Transverse colon (tissue), 4 donors: ENCODE measurements around the gene ZNF792. TPM values are rescaled to one million over a fixed set of nuclear protein-coding genes. Genes with fewer than 3 reads are reported as not detected.

ENCODE experiments used
- DNase-seq: peaks from one replicate; pipeline ENCODE4 v3.0.0-alpha.2; 2019
- H3K27ac ChIP-seq, 4 donors: fragments of 200-600 bp; sonication (generic); 2 replicates each; pipeline ENCODE4 v1.5.1; 2016 to 2018; ENCODE audit warnings: inconsistent platforms in 4 of 4
- H3K27me3 ChIP-seq: fragments of 200-600 bp; sonication (generic); 2 replicates; pipeline ENCODE4 v1.5.1; 2017; ENCODE audit warnings: inconsistent platforms
- H3K36me3 ChIP-seq, 4 donors: fragments of 200-600 bp; sonication (generic); 2 replicates each; pipeline ENCODE4 v1.5.1; 2017 to 2019; ENCODE audit warnings: inconsistent platforms in 4 of 4
- H3K4me1 ChIP-seq, 4 donors: fragments of 200-600 bp; sonication (generic); 2 replicates each; pipeline ENCODE4 v1.5.1; 2017 to 2020; ENCODE audit warnings: inconsistent platforms in 4 of 4
- H3K4me3 ChIP-seq, 4 donors: fragments of 200-600 bp; sonication (generic); 1 replicate in 1 of 4; 2 replicates in 3 of 4; pipeline versions ENCODE4 v1.5.1 to v1.6.1; 2017 to 2019; ENCODE audit warnings: inconsistent platforms in 4 of 4
- H3K9me3 ChIP-seq, 2 donors: fragments of 200-600 bp; sonication (generic); 2 replicates each; pipeline ENCODE4 v1.5.1; 2017 to 2019; ENCODE audit warnings: inconsistent platforms in 2 of 2
- CTCF ChIP-seq, 5 experiments: fragments of 200-600 bp in 3 of 5; fragments of 450-650 bp in 2 of 5; sonication (generic) in 3 of 5; IDR thresholded peaks; 1 replicate in 2 of 5; 2 replicates in 3 of 5; pipeline ENCODE4 v1.5.1; 2016 to 2017; ENCODE audit warnings: antibody characterized with exemption in 5 of 5, inconsistent platforms in 3 of 5, mild to moderate bottlenecking in 2 of 5, moderate library complexity in 1 of 5
- EP300 ChIP-seq: sonication (generic); formaldehyde crosslinking; IDR thresholded peaks from one replicate; pipeline ENCODE4 v1.6.1; 2017; ENCODE audit warnings: antibody characterized with exemption, low read depth
- POLR2A ChIP-seq: fragments of 450-650 bp; IDR thresholded peaks from one replicate; pipeline ENCODE4 v1.6.1; 2016; ENCODE audit warnings: antibody characterized with exemption, mild to moderate bottlenecking, moderate library complexity
- POLR2AphosphoS5 ChIP-seq, 3 donors: sonication (generic); formaldehyde crosslinking; IDR thresholded peaks; one replicate each; pipeline ENCODE4 v1.6.1; 2016; ENCODE audit warnings: antibody characterized with exemption in 3 of 3
- WGBS, 2 donors: methylation state at CpG; one replicate each; pipeline ENCODE4 v1.1.5; 2018; ENCODE audit warnings: low coverage in 1 of 2; 5-methylcytosine and 5-hydroxymethylcytosine counted together
- in situ Hi-C, 4 donors: fragments of 200-750 bp; cut with MboI; loops; one replicate each; pipeline versions ENCODE4 v1.15.0 to v1.15.1; 2017; ENCODE audit warnings: low sequenced_read_pairs in 3 of 4, low pct_ligation_motif_present in 1 of 4, low pct_unique_long_range_greater_than_20kb in 1 of 4
- intact Hi-C: fragments of 100-400 bp; cut with DNase I; formaldehyde crosslinking; loops from one replicate; pipeline ENCODE4 v1.15.1; 2023; ENCODE audit warnings: low total_unique reads
- total RNA-seq, 4 donors: library from RNA; depleted of rRNA; stranded (reverse); fragments of >200 nt; gene quantifications; one replicate each; pipeline ENCODE4 v1.1.0, GENCODE V29; 2016

ZNF792 gene
- total RNA-seq, 4 donors from 2014 or later, result 3.4 to 8.4 (median 6.5) TPM

GRCh38 chr19:35004517-35005255 lies 40.7 kb upstream of the ZNF792 start:
- Histone ChIP-seq H3K27me3 (no peaks in the 10 kb centered on the region), H3K4me1 (peaks cover 6 to 67% (median 54%) of the 10 kb centered on the region in 4 donors), H3K36me3 (no peaks in the 10 kb centered on the region), H3K27ac (peak overlapping the region in 2 of 4 donors; percentile 95 to 97), H3K4me3 (no peak overlapping the region), H3K9me3 (no peaks in the 10 kb centered on the region)
- WGBS, 2 donors, result 83% methylated on average over 18 of the region's 18 CpGs; no CpG with 5 or more reads in 1 of the 2 donors
- in situ Hi-C loops (no loop called here), intact Hi-C loops (no loop called here)
- DNase-seq, result no peak
- TF ChIP-seq POLR2A, result no peak
- no peak for TF ChIP-seq EP300

- DNase-seq, result no peak
- 66 to 87% methylated on average over 3 to 11 of the region's 11 CpGs for whole genome bisulfite sequencing, 2 donors
- Histone ChIP-seq H3K4me1 (peaks cover 15 to 83% (median 63%) of the 10 kb centered on the region in 4 donors), H3K27me3 (no peaks in the 10 kb centered on the region), H3K36me3 (no peaks in the 10 kb centered on the region), H3K27ac (peak overlapping the region; percentile 95 to 98 (median 97)), H3K9me3 (no peaks in the 10 kb centered on the region), H3K4me3 (peak overlapping the region in 1 of 4 donors; percentile 79)
- TF ChIP-seq POLR2AphosphoS5 (IDR thresholded peaks at IDR 0.05), result no peak
- TF ChIP-seq EP300, result no peak
- TF ChIP-seq POLR2A, result no peak
- no peak for TF ChIP-seq CTCF (IDR thresholded peaks at IDR 0.05)
- intact Hi-C loops, result no loop called here
- in situ Hi-C loops, result no loop called here
These were observed 38.1 kb upstream of the ZNF792 start for GRCh38 chr19:35002037-35002535.

DNA sequence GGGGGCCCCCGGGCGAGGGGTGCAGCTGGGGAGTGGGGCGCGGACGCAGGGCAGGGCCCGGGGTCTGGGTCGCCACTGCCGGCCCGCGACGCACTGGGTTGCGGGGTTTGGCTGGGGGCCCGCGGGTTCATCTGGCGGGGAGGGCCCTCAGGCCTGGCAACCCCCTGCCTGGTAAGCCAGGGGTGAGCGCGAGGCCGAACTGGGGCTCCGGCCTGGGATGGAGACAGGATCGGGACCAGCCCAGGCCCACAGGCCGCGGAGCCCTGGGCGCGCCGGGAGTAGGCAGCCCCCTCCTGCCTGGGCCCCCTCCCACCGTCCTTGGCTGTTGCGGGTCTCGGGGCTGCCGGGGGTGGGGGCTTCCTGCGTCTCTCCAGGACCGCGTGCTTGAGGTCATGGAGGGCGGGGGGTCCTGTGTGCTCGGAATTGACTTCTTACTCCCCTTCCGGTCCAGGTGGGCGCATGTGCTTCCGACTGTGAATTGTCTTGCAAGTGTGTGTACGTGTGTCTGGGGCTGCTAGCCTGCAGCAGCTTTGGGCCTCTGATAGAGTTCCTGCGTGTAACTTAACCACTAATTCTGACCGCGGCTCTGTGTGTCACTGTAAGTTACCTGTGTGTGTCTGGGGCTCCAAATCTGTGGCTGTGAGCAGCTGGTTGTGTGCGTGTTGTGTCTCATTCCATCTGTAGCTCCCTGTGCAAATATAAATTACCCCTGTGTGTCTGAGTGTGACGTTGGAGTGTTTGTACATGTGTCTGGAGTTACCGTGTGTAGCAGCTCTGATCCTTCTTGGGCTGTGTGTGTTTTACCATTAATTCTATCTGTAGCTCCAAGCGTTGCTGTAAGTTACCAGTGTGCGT lies 36.8 kb upstream of the ZNF792 start:
- H3K27ac ChIP-seq, result peak overlapping the region; percentile 95 to 98 (median 97)
- H3K27me3 ChIP-seq, result no peaks in the 10 kb centered on the region
- H3K4me3 ChIP-seq, result peak overlapping the region; percentile 60 to 95 (median 80)
- in situ Hi-C loops, result no loop called here
- TF ChIP-seq POLR2A, result peak; percentile 53
- TF ChIP-seq CTCF (IDR thresholded peaks at IDR 0.05), result no peak
- peak in 1 of 3 donors; percentile 21 for TF ChIP-seq POLR2AphosphoS5 (IDR thresholded peaks at IDR 0.05)
- TF ChIP-seq EP300, result no peak
- intact Hi-C loops, result no loop called here
- no peaks in the 10 kb centered on the region for H3K9me3 ChIP-seq
- WGBS, 2 donors, result 1 to 6% methylated on average over 3 to 40 of the region's 46 CpGs
- peaks cover 14 to 83% (median 53%) of the 10 kb centered on the region in 4 donors for H3K4me1 ChIP-seq
- DNase-seq, result peak; percentile 53
- H3K36me3 ChIP-seq, result no peaks in the 10 kb centered on the region

- TF ChIP-seq EP300, result no peak
- TF ChIP-seq POLR2A, result no peak
- TF ChIP-seq POLR2AphosphoS5 (IDR thresholded peaks at IDR 0.05), result no peak
- TF ChIP-seq CTCF (IDR thresholded peaks at IDR 0.05), result no peak
- H3K4me3 ChIP-seq, result peak overlapping the region; percentile 60 to 95 (median 80)
- no peaks in the 10 kb centered on the region for H3K36me3 ChIP-seq
- no peak for DNase-seq
- intact Hi-C loops, result no loop called here
- no peaks in the 10 kb centered on the region for H3K27me3 ChIP-seq
- no CpG with 5 or more reads among the region's 37 CpGs for WGBS, 2 donors
- in situ Hi-C loops, result no loop called here
- no peaks in the 10 kb centered on the region for H3K9me3 ChIP-seq
- peaks cover 12 to 83% (median 52%) of the 10 kb centered on the region in 4 donors for H3K4me1 ChIP-seq
- peak overlapping the region; percentile 95 to 98 (median 97) for H3K27ac ChIP-seq
These were observed 36.3 kb upstream of the ZNF792 start for GRCh38 chr19:35000338-35000646.
